HUES6 (cell line): ENCODE data around the gene PIGS.

Experiments
- H3K27ac ChIP-seq: 2 replicates; pipeline ENCODE4 v1.7.0; 2013; ENCODE audit warnings: low read depth, mild to moderate bottlenecking, low read length, inconsistent platforms
- H3K27me3 ChIP-seq: 2 replicates; pipeline ENCODE4 v1.6.1; 2013; ENCODE audit warnings: low read length; ENCODE audit not compliant: control insufficient read depth, insufficient read depth
- H3K36me3 ChIP-seq: 2 replicates; pipeline ENCODE4 v1.6.1; 2013; ENCODE audit warnings: low read length; ENCODE audit not compliant: control insufficient read depth, insufficient read depth
- H3K4me1 ChIP-seq: 2 replicates; pipeline ENCODE4 v1.6.1; 2013; ENCODE audit warnings: low read length; ENCODE audit not compliant: control insufficient read depth, insufficient read depth
- H3K4me3 ChIP-seq: 2 replicates; pipeline ENCODE4 v1.5.1; 2013; ENCODE audit warnings: low read depth, low read length
- H3K9ac ChIP-seq: one replicate; pipeline ENCODE4 v1.6.1; 2013; ENCODE audit warnings: mild to moderate bottlenecking, low read length
- H3K9me3 ChIP-seq: 2 replicates; pipeline ENCODE4 v1.6.1; 2013; ENCODE audit warnings: low read depth, low read length; ENCODE audit not compliant: control insufficient read depth, insufficient read depth

Gene PIGS

DNA sequence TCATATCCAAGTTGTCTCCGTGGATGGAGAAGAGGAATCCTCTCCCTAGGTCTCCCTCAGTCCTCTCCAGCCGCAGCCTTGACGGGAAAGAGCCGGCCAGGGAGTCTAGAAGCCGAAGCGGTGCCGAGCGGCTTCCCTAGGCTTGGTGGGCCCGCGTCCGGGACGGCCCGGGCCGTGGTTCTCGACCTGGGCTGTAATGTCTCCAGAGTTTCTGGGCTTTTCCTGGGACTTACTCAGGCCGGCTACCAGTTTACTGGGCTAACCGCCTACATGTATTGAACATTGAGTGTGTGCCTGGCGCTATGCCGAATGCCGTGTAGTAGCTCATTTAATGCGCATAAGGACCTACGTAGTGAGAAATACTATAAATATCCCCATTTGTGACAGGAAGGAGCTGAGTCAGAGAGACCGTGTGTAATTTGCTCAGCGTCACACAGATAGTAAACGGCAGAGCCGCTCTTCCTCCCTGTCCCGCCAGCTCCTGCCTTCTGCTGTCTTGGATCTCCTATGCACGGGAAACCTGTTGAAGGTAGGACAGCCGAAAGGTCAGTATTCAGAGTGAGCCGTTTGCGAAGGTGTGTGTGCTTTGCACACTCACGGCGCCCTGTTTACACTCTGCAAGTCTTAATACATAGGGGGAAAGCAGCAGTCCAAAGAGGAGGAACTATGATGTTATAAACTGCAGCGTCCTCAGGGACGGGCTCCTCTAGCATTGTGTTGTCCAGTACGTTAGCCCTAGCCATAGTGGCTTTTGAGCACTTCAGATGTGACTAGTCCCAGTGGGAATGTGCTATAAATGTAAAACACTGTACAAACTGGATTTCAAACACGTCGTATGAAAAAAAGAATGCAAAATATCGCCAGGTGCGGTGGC is 28.2 kb upstream of the PIGS start:
- Histone ChIP-seq H3K27ac (no peak overlapping the region; the same call in 1 of the 2 replicates), H3K4me1 (peaks cover 11% of the 10 kb centered on the region; the same call in 1 of the 2 replicates), H3K9me3 (no peaks in the 10 kb centered on the region), H3K4me3 (peak overlapping the region; percentile 82), H3K27me3 (no peaks in the 10 kb centered on the region), H3K36me3 (peaks cover 18% of the 10 kb centered on the region), H3K9ac (peak overlapping the region; percentile 93)

DNA sequence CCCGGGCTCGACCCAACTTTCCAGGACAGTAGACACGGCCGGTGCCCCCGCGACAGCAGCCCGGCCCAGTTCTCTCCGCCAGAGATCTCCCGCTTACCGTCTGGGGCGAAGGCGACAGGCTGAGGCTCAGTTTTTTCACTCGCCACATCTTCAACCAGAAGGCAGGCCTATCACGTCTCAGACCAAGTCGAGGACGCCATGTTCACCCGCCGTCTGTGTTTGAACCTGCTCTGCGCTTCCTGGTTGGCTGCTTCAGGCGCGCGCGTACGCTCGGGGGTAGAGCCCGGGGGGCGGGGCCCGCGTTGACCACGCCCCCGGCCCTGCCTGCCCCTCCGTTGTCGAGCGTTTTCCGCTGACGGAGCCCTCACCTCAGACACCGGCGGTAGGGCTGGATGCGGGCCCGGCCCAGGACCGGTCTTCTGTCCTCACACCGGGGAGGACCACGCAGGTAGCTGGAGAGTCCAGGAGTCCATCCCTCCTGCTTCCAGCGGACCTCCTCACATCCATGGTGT is 27.5 kb upstream of the PIGS start, which contains the start of gene SPAG5:
TSS of gene SPAG5 (minus strand) at position 227 of the 512 bp plus-strand sequence. CDS start at position 148, 79 bp downstream.
- peak within 1 kb of the TSS; percentile 93 for H3K9ac ChIP-seq
- no peaks in the 10 kb centered on the region for H3K27me3 ChIP-seq
- H3K36me3 ChIP-seq: peaks cover 19% of the 10 kb centered on the region
- peak within 1 kb of the TSS; percentile 82 for H3K4me3 ChIP-seq
- H3K4me1 ChIP-seq: peaks cover 11% of the 10 kb centered on the region; the same call in 1 of the 2 replicates
- no peaks in the 10 kb centered on the region for H3K9me3 ChIP-seq
- peak within 1 kb of the TSS; percentile 70 for H3K27ac ChIP-seq

- no peaks in the 10 kb centered on the region for H3K9me3 ChIP-seq
- peaks cover 11% of the 10 kb centered on the region; the same call in 1 of the 2 replicates for H3K4me1 ChIP-seq
- H3K36me3 ChIP-seq: peaks cover 20% of the 10 kb centered on the region
- H3K4me3 ChIP-seq: peak overlapping the region; percentile 82
- H3K27ac ChIP-seq: peak overlapping the region; percentile 70
- peak overlapping the region; percentile 93 for H3K9ac ChIP-seq
- no peaks in the 10 kb centered on the region for H3K27me3 ChIP-seq
Observed at GRCh38 chr17:28598389-28598788, 27.1 kb upstream of the PIGS start.

GRCh38 chr17:28597606-28598383 is 26.5 kb upstream of the PIGS start:
- H3K4me3 ChIP-seq: peak overlapping the region; percentile 82
- H3K36me3 ChIP-seq: peaks cover 26% of the 10 kb centered on the region
- H3K9ac ChIP-seq: peak overlapping the region; percentile 93
- H3K27me3 ChIP-seq: no peaks in the 10 kb centered on the region
- no peak overlapping the region; the same call in 1 of the 2 replicates for H3K27ac ChIP-seq
- H3K9me3 ChIP-seq: no peaks in the 10 kb centered on the region
- peaks cover 11% of the 10 kb centered on the region; the same call in 1 of the 2 replicates for H3K4me1 ChIP-seq

GRCh38 chr17:28592260-28592659 is 20.9 kb upstream of the PIGS start:
- no peaks in the 10 kb centered on the region for H3K4me1 ChIP-seq
- H3K4me3 ChIP-seq: no peak overlapping the region
- no peaks in the 10 kb centered on the region for H3K27me3 ChIP-seq
- no peak overlapping the region for H3K27ac ChIP-seq
- H3K9me3 ChIP-seq: no peaks in the 10 kb centered on the region
- H3K36me3 ChIP-seq: peaks cover 69% of the 10 kb centered on the region
- H3K9ac ChIP-seq: no peak overlapping the region

- Histone ChIP-seq H3K27ac (no peak overlapping the region), H3K4me1 (no peaks in the 10 kb centered on the region), H3K9me3 (no peaks in the 10 kb centered on the region), H3K4me3 (no peak overlapping the region), H3K36me3 (peaks cover 90% of the 10 kb centered on the region), H3K9ac (no peak overlapping the region), H3K27me3 (no peaks in the 10 kb centered on the region)
Observed at GRCh38 chr17:28585851-28586250, 14.5 kb upstream of the PIGS start.

GRCh38 chr17:28584434-28584833 is 13.1 kb upstream of the PIGS start:
- no peak overlapping the region for H3K4me3 ChIP-seq
- no peak overlapping the region for H3K27ac ChIP-seq
- no peaks in the 10 kb centered on the region for H3K27me3 ChIP-seq
- no peak overlapping the region for H3K9ac ChIP-seq
- H3K4me1 ChIP-seq: no peaks in the 10 kb centered on the region
- H3K9me3 ChIP-seq: no peaks in the 10 kb centered on the region
- peaks cover 92% of the 10 kb centered on the region for H3K36me3 ChIP-seq

DNA sequence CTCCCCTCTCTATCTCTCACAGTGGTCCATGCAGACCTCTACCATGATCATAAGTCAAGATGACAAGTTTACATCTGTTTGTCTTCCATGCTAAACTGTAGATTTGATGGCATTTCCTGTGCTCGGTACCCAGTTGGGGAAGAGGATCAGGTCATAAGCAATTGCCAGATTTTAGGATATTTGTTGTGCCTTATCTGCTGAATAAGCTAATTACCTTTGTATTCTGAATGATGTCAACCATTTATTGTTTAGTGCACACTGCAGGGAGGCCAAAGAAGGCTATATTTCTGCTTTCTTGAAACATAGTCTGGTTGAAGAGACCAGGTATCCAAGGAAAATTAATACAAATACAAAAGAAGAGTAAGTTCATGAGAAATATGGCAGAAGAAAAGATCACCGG is 11.2 kb upstream of the PIGS start:
- Histone ChIP-seq H3K27me3 (no peaks in the 10 kb centered on the region), H3K9me3 (no peaks in the 10 kb centered on the region), H3K36me3 (peaks cover 94% of the 10 kb centered on the region), H3K27ac (no peak overlapping the region), H3K9ac (no peak overlapping the region), H3K4me3 (no peak overlapping the region), H3K4me1 (peaks cover 4% of the 10 kb centered on the region; the same call in 1 of the 2 replicates)

GRCh38 chr17:28580959-28581358 is 9.6 kb upstream of the PIGS start:
- Histone ChIP-seq H3K4me3 (no peak overlapping the region), H3K4me1 (peaks cover 12% of the 10 kb centered on the region), H3K27me3 (no peaks in the 10 kb centered on the region), H3K9me3 (no peaks in the 10 kb centered on the region), H3K9ac (no peak overlapping the region), H3K36me3 (peaks cover 87% of the 10 kb centered on the region), H3K27ac (no peak overlapping the region)

- H3K4me1 ChIP-seq: peaks cover 16% of the 10 kb centered on the region
- H3K9me3 ChIP-seq: no peaks in the 10 kb centered on the region
- peaks cover 76% of the 10 kb centered on the region for H3K36me3 ChIP-seq
- H3K9ac ChIP-seq: no peak overlapping the region
- no peak overlapping the region for H3K4me3 ChIP-seq
- H3K27me3 ChIP-seq: no peaks in the 10 kb centered on the region
- no peak overlapping the region for H3K27ac ChIP-seq
Observed at GRCh38 chr17:28579526-28579925, 8.2 kb upstream of the PIGS start.
